Medulla oblongata (tissue), 1 donor: ENCODE data around the gene SUSD6.
"Not testable (repeated sequence)": the region's sequence is repeated elsewhere in the genome, so short reads cannot be mapped to it uniquely, and the experiment has no call there.

Experiments used
- DNase-seq: peaks from one replicate; pipeline ENCODE4 v3.0.0-alpha.2; 2015; ENCODE audit errors: extremely low spot score

Gene SUSD6

DNA sequence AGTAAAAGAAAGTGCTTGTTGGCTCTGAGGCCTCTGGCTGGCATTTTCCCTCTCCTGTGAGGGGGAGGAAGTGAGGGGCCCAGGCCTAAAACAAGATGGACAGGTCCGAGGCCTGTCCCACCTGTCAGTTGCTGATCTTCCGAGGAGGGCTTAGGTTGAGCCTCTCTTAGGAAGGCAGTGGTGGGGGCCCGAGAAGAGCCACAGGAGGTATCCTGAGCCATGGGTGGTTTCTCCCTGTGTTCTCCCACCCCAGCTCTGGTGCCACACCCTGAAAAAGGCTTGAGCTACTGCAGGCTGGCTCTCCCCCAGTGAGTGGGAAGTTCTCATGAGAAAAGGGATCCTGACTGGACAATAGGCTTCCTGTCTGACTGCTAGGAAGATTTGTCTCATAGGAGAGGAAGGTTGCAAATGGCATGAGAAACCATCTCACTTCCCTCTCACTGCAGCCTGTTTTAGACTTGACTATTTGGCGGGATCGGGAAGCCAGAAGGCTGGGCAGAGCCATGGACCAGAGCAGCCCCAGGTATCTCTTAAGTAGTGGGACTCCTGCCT lies 83.4 kb downstream of the SUSD6 start:
- no peak for DNase-seq

DNA sequence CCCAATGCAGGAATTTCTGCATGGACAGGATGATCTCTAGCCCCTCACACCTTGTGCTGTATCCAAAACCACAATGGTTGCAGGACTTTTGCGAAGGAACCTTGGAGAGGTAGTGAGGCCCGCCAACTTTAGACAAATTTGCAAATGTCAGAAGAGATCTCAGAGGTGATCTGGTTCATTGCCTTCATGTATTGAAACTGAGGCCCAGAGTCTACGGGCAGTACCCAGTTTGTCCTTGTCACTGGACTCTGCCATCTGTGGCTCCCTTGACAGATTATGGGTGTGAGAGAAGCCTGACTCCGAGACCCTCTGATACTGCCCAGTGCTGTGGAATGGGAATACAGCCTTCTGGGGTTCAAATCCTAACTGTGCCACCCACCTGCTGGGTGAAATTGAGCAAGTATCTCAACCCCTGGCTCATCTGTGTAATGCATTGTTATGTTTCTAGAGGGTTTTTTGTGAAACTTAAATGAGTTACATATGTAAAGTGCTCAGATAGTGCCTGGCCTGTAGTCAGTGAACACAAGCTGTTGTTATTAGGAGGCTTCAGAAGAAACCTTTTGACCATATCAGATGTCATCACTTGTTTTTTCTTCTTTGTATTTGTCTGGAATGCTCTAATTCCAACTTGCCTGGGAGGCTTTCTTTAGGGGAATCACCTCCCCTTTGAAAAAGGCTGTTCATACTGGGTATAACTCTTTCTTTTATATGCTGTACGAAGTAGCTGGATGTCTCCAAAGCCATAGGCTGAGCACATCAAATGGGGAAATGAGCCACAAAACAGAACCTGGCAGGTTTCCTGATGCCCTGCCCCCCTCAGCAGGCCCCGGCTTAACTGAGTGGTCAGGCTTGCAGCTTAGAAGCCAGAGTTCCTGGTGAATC lies 84.2 kb downstream of the SUSD6 start:
- DNase-seq: peak; percentile 72

DNA sequence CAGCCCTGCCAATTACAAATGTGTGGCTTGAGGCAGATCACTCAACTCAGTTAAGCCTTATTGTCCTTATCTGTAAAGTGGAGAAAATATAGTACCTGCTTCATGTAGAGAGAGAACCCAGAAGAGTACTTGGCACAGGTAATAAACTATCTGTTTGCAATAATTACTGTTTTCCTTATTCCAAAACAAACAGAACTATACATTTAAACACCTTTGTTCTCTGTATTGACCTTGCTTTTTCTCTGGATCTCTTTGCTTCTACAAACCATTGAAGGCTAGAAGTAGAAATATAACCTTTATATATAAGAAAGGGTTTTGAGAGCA lies 84.8 kb downstream of the SUSD6 start:
- no peak for DNase-seq

DNA sequence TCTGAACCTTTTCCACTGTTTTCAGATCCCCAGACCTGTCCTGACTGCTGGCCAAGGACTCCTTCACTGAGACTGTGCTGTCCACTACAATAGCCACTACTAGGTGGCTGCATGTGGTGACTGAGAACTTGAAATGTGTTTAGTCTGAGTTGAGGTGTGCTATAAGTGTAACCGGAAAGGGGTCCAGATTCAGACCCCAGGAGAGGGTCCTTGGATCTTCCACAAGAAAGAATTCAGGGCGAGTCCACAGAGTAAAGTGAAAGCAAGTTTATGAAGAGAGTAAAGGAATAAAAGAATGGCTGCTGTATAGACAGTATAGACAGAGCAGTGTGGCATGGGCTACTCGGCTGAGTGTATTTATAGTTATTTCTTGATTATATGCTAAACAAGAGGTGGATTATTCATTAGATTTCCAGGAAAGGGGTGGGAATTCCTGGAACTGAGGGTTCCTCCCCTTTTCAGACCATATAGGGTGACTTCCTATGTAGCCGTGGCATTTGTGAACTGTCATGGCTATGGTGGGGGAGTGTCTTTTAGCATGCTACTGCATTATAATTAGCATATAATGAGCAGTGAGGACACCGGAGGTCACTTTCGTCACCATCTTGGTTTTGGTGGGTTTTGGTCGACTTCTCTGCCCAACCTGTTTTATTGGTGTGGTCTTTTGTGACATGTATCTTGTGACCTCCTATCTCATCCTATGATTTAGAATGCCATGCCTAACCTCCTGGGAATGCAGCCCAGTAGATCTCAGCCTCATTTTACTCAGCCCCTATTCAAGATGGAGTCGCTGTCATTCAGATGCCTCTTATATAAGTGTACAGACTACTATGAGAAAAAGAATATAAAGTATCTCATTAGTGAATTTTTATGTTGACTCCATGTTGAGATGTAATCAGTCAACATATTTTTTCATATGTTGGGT lies 85.5 kb downstream of the SUSD6 start:
- DNase-seq: no peak

DNA sequence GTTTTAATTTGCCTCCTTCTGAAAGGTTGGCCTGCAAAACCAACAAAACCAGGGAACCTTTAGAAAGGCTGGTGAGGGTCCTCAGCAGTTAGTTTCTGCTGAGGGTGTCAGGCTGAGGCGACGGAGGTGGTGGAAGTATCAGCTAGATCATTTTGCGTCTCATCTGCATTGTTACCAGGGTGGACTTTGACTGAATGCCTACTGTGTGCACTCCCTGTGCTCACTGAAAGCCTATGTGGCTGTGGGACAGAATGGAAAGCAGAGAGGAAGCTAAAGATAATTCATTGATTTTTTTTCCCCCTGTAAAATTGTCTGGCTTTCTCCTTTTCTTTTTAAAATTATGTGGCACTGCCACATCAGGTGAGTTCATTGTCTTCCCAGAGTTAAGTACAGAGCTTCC lies 87.2 kb downstream of the SUSD6 start:
- DNase-seq: no peak

DNA sequence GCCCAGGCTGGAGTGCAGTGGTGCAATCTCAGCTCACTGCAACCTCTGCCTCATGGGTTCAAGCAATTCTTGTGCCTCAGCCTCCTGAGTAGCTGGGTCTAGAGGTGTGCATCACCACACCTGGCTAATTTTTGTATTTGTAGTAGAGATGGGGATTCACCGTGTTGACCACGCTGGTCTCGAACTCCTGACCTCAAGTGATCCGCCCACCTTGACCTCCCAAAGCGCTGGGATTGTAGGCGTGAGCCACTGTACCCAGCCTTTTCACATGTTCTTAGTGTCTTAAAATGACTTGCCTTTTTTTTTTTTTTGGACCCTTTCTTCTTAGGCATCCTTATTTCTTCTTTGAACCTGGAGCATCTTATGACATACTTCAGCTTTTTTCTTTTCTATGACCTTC lies 87.8 kb downstream of the SUSD6 start:
- DNase-seq: not testable (repeated sequence)

DNA sequence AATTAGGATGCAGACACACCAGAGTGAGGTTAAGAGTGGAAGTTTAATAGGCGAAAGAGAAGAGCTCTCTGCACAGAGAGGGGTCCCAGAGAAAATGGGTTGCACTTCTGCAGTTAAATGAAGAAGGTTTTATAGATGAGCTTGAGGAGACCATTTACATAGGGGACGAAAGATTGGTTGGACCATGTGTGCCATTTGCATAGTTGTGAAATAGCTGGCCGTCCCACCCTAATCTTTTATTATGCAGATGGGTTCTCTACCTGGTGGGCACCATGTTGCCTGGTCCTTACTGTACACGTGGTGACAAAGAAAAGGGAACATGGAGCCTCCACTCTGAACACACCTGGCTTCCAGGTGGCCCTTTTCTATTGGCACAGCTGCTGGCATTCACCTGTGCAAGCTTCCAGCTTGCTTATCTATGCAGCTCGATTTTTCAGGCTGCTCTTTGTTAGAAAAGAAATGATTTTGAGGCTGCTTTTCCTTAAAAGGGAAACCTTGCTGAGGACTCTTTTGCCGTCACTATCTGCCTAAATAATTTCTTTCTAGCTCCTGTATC lies 88.4 kb downstream of the SUSD6 start:
- DNase-seq: no peak

DNA sequence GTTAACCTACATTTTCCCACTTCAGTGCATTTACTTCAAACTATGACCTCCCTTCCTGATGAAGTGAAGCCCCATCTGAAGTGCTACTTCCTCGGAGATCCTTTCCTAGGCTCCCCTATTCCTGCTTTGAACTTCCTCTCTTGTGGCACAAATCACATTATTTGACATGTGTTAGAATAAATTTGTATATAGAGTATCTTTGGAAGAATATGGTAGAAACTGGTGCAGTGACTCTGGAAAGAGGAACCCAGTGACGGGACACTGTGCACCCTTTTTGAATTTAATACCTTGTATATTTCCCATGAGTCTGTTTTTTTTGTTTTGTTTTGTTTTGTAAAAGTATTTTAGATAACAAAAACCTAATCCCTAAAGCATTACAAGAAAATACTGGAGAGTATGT lies 89.2 kb downstream of the SUSD6 start:
- no peak for DNase-seq

DNA sequence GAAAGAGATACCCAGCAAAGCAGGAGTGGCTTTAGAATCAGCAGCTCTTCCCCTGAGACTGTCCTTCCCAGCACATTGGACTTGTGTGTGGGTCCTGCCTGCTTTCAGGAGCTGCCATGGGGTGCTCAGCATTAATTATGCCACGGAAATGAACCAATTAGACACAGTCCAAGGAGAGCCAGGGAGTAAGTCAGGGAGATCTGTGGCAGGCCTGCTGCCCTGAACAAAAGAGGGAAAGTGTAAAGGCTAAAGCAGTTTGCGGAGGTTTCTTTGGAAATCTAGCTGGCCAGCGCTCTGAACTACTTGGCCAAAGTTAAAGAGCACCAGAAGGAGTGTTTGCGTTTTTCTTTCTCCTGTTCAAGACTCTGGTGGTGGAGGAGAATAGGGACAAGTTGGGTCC lies 89.9 kb downstream of the SUSD6 start:
- DNase-seq: peak; percentile 58

DNA sequence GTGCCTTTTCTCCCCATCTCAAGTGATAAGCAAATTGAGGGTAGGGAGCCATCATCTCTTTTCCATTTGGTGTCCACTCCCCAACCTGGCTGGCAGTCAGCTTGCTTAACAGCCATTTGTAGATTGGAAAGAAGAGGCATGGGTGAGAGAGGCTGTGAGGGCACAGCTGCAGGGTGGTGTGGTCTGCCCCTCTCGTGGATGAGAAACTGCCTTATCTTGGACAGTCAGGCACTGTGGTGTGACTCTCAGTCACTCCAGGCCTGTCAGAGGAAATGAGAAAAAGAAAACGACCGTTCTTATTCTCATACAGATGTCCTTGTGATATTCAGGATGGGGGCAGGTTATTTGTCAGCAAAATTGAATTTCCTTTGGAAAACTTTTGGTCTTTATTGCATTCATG lies 90.5 kb downstream of the SUSD6 start:
- DNase-seq: no peak

DNA sequence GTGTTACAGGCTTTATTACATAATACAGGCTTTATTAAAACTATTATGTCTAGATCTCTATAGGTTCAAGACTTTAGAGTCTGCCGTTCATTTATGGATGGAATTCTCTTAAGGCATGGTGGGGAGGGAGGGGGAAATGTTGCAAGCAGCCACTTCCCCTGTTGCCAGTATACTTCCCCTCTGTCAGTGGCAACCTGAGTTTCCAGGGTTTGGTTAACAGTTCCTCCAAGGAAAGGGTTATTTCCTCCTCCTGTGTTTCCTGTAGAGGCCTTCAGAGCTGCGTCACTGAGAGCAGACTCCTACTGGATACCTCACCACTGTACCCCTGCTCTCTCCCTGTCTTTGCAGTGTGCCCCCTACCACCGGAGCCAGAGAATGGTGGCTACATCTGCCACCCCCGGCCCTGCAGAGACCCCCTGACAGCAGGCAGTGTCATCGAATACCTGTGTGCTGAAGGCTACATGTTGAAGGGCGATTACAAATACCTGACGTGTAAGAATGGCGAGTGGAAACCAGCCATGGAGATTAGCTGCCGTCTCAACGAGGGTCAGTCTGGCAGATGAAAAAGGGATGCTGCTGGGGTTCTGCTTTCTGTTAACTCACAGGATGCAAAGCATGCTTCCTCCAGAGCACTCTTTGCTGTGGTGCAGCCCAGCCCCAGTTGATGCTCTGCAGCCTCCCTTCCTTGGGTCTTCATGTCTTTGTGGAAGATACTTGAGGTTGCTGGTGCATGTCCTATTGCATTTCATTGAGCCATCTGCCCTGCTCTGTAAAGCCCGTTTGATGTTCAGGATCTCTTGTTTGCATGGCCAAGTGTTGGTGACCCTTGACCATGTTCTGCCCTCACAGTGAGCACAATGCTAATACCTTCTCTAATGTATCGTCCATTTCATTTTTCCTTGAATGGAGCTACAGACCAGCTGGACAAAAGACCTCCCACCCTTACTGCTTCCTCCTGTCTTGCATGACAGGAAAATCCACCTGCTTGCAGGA lies 91.9 kb downstream of the SUSD6 start:
- DNase-seq: no peak

DNA sequence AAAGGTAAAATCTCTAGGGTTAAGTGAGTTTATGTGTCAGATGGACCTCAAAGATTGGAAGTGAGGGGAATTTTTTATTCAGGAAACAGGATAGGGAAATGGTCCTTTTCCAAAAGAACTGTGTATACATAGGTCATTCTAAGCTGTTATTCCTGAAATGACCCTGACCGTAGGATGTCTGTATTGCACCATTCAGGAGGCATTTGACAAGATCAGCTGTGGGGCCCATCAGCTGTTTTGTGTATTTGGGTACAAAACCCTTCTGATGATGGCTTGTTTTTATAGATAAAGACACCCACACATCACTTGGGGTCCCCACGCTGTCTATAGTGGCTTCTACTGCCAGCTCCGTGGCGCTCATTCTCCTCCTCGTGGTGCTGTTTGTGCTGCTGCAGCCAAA lies 92.9 kb downstream of the SUSD6 start:
- no peak for DNase-seq

DNA sequence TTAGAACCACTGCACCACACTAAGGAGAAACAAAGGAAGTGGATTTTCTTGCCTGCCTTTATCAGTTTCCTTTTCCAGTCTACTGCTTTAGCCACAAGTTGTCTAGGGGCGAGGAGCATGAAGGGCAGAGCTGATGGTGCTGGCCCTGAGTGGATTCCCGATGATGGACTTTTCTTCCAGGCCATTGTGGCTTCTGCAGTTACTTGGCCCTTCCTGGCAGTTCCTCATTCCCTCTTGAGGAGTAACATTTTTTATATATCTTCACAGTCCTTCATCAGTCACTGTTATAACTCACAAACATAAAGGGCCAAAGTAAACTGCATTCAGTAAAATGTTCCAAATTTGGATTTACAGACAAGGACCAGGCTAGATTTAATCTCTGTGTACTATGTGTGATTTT lies 94.3 kb downstream of the SUSD6 start:
- no peak for DNase-seq

DNA sequence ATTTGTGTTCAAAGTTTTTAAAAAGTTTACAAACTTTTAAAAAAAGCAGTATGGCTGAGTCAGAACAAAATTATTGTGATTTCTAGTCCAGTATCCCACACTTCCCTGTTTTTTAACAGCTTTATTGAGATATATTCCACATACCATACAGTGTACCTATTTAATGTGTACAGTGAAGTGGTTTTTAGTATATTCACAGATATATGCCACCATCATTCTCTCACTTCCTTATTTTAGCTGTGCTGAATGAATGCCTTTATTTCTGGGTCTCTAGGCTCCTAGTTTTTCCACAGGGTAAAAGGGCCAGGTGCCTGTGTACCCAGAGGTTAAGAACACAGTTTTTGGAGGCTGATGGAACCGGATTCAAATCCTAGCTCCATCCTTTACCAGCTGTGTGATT lies 96.7 kb downstream of the SUSD6 start:
- DNase-seq: no peak

DNA sequence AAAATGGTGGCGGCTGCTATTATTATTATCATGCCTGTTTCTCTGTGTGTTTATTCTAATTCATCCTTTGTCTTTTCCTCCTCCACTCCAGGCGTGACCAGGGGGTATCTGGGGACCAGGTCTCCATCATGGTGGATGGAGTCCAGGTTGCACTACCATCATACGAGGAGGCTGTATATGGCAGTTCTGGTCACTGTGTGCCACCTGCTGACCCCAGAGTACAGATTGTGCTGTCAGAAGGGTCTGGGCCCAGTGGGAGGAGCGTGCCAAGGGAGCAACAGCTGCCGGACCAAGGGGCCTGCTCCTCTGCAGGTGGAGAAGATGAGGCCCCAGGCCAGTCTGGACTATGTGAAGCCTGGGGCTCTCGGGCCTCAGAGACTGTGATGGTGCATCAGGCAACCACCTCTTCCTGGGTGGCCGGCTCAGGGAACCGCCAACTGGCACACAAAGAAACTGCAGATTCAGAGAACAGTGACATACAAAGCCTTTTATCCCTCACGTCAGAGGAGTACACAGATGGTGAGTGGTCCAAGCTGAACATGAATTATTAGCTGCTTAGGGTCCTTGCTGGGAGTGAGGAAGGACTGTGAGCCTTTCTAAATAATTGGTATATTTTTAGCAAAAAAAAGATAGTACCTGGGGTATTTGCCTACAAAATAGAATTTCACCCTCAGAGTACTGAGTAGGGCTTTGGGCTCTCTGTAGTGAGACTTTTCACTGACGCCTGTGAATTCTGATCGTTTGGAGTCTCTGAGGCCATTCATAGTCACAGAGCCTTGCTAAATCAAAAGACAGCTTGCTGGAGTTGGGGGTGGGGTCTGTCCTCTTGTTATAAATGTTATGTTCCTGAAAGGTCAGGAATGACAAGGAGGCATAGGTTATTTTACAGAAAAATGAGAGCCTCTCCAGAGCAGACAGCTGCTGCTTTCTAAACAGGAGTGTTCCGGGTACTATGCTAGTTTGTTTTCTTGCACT lies 97.5 kb downstream of the SUSD6 start:
- peak; percentile 76 for DNase-seq

DNA sequence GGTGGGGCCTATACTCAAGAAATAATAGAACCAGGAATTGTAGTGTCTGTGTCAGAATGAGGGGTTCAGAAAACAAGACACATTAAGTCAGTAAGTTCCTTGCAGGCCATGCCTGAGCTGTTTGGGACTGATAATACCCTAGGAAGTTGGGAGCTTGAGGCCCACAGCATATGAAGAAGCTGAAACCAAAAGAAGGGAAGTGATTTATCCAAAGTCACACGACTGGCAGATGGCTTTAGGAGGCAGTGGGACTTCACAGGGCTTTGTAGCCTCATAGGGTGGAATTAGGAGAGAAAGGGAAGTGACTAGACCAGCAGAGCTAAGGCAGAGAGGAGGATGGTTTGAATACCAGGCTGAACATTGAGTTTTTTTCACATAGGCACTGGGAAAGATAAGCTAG lies 99.0 kb downstream of the SUSD6 start:
- peak; percentile 64 for DNase-seq

DNA sequence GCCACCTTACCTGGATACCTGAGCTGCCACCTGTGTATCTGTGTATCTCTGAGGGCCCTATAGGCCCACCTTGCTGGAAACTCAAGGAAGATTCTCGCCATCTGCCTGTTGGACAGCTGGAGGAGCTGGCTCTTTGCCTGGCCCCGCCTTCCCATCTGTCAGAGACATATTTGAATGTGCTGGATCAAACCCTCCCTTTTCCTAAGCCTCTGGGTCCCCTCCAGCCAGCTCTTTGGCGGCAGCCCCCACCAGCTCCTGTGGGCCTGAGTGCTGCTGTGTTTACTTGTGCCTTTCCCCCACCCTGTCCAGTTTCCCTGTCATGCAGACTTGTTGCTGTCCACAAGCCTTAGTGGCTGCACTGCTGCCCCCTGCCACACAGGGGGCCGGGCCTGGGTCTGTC lies 99.7 kb downstream of the SUSD6 start:
- no peak for DNase-seq

DNA sequence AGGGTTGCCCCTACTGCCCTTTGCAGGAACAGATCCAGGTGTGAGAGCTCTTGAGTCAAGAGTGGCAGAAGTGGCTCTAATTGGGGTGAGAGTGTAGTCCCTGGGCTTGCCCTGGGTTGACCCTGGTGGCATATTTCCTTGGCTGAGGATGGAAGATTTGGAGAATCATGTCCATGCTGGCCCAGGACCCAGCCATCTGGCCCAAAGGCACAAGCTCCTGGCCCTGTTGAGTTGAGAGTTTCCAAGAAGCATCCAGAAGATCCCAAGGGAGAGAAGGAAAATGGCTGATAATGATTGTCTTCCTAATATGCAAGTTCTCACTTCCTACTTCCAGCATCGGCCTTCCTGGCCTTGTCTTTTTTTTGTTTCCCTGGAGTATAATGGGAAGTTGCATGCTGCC lies 100.1 kb downstream of the SUSD6 start:
- no peak for DNase-seq

DNA sequence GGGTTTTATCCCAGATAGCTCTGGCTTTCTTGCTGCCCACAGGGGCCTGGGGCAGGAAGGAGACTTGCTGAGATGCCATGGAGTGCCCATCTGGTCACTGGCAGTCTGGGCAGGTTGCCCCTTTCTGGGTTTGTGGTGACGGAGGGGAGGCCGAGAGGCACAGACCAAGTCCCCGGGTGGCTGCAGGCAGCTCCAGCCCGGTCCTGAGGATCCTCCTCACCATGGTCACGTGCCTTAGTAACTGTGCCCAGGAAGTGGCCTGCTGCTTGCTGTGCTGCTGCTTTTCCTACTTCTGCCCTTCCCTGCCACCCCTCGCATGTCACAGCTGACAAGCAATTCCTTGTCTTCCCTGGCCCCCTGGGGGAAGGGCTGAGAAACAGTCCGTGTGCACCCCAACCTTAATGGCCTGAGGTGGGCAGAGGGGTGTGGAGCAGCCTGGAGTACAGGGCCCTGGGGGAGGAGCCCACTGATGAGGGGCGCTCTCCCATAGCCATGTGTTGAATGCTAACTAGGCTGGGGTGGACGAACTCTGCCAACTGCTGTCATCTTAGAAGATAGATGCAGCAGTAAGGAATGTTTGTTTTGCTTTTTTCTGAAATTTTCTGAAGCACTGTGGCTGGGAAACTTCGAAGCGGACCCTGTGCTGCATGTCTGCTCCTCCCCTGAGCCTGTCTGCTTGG lies 100.6 kb downstream of the SUSD6 start:
- peak; percentile 62 for DNase-seq
